HEK293 (cell line): Measurements from ENCODE around the gene C1QTNF12.

Experiments used
- CTCF ChIA-PET: fragments of 350-600 bp; formaldehyde crosslinking; extraction: SDS; loops from one replicate; lab custom pipeline; 2021; ENCODE audit warnings: antibody characterized with exemption; lab: Yijun Ruan, JAX
- POLR2A ChIA-PET: fragments of 300-600 bp; formaldehyde crosslinking; extraction: SDS; loops from one replicate; lab custom pipeline; 2020; ENCODE audit warnings: antibody characterized with exemption, inconsistent platforms; lab: Yijun Ruan, JAX
- H3K27ac ChIP-seq: fragments of 200-500 bp; sonication (Bioruptor generic); 2 replicates; pipeline ENCODE4 v1.5.1; 2014; ENCODE audit warnings: low read depth, low read length, control low read depth, inconsistent platforms; ENCODE audit errors: extremely low read depth
- H3K36me3 ChIP-seq, 2 experiments: fragments of 200-500 bp in 1 of 2; sonication (Bioruptor generic) in 1 of 2; 1 replicate in 1 of 2; 2 replicates in 1 of 2; pipeline ENCODE4 v1.5.1; 2014 to 2017; ENCODE audit warnings: inconsistent platforms in 2 of 2, low read length in 2 of 2; ENCODE audit not compliant: control insufficient read depth in 2 of 2, insufficient read depth in 1 of 2
- H3K4me1 ChIP-seq: fragments of 200-500 bp; sonication (Bioruptor generic); 2 replicates; pipeline ENCODE4 v1.5.1; 2014; ENCODE audit warnings: mild to moderate bottlenecking, low read length, inconsistent platforms; ENCODE audit not compliant: control insufficient read depth, insufficient read depth
- H3K4me3 ChIP-seq: 2 replicates; pipeline ENCODE4 v1.5.1; 2011; ENCODE audit warnings: low read depth, mild to moderate bottlenecking, control low read depth, low read length, moderate library complexity
- H3K9me3 ChIP-seq: fragments of 200-500 bp; sonication (Bioruptor generic); 2 replicates; pipeline ENCODE4 v1.5.1; 2014; ENCODE audit warnings: low read depth, low read length, inconsistent platforms; ENCODE audit not compliant: control insufficient read depth, insufficient read depth
- BCL11A ChIP-seq: fragments of 450-650 bp; formaldehyde crosslinking; IDR thresholded peaks from 2 replicates; pipeline ENCODE4 v1.5.1; 2016; ENCODE audit warnings: low read depth, missing biosample characterization, missing genetic modification characterization
- BCL11B ChIP-seq: fragments of 450-650 bp; formaldehyde crosslinking; IDR thresholded peaks from 2 replicates; pipeline ENCODE4 v1.5.1; 2016; ENCODE audit warnings: low read depth, missing biosample characterization, missing genetic modification characterization
- BCL6B ChIP-seq: fragments of 450-650 bp; formaldehyde crosslinking; IDR thresholded peaks from 2 replicates; pipeline ENCODE4 v1.5.1; 2017; ENCODE audit warnings: missing biosample characterization, missing genetic modification characterization
- CTCF ChIP-seq: fragments of 450-650 bp; formaldehyde crosslinking; IDR thresholded peaks from 2 replicates; pipeline ENCODE4 v1.5.1; 2016; ENCODE audit warnings: missing biosample characterization, missing genetic modification characterization
- GLIS1 ChIP-seq: fragments of 450-650 bp; formaldehyde crosslinking; IDR thresholded peaks from 2 replicates; pipeline ENCODE4 v1.5.1; 2016; ENCODE audit warnings: missing biosample characterization, missing genetic modification characterization
- KLF1 ChIP-seq: fragments of 450-650 bp; formaldehyde crosslinking; IDR thresholded peaks from 2 replicates; pipeline ENCODE4 v1.5.1; 2016; ENCODE audit warnings: missing biosample characterization, missing genetic modification characterization
- KLF7 ChIP-seq: fragments of 450-650 bp; formaldehyde crosslinking; IDR thresholded peaks from 2 replicates; pipeline ENCODE4 v1.5.1; 2016; ENCODE audit warnings: missing biosample characterization, missing genetic modification characterization, borderline replicate concordance
- KLF8 ChIP-seq: fragments of 450-650 bp; formaldehyde crosslinking; IDR thresholded peaks from 2 replicates; pipeline ENCODE4 v1.5.1; 2016; ENCODE audit warnings: missing biosample characterization, missing genetic modification characterization
- MZF1 ChIP-seq: fragments of 450-650 bp; formaldehyde crosslinking; IDR thresholded peaks from 2 replicates; pipeline ENCODE4 v1.5.1; 2017; ENCODE audit warnings: missing biosample characterization, missing genetic modification characterization, borderline replicate concordance
- OSR2 ChIP-seq: fragments of 450-650 bp; formaldehyde crosslinking; IDR thresholded peaks from 2 replicates; pipeline ENCODE4 v1.5.1; 2016; ENCODE audit warnings: missing biosample characterization, missing genetic modification characterization
- PATZ1 ChIP-seq: fragments of 450-650 bp; formaldehyde crosslinking; IDR thresholded peaks from 2 replicates; pipeline ENCODE4 v1.5.1; 2016; ENCODE audit warnings: missing biosample characterization, missing genetic modification characterization
- SCRT2 ChIP-seq: fragments of 450-650 bp; formaldehyde crosslinking; IDR thresholded peaks from 2 replicates; pipeline ENCODE4 v1.5.1; 2016; ENCODE audit warnings: missing biosample characterization, missing genetic modification characterization
- YY2 ChIP-seq: fragments of 450-650 bp; formaldehyde crosslinking; IDR thresholded peaks from 2 replicates; pipeline ENCODE4 v1.5.1; 2016; ENCODE audit warnings: missing biosample characterization, missing genetic modification characterization
- ZBTB6 ChIP-seq: fragments of 450-650 bp; formaldehyde crosslinking; IDR thresholded peaks from 2 replicates; pipeline ENCODE4 v1.5.1; 2017; ENCODE audit warnings: missing biosample characterization, missing genetic modification characterization
- ZBTB7A ChIP-seq: fragments of 450-650 bp; formaldehyde crosslinking; IDR thresholded peaks from 2 replicates; pipeline ENCODE4 v1.5.1; 2016; ENCODE audit warnings: low read depth, missing biosample characterization, missing genetic modification characterization
- ZBTB8A ChIP-seq: fragments of 450-650 bp; formaldehyde crosslinking; IDR thresholded peaks from 2 replicates; pipeline ENCODE4 v1.5.1; 2016; ENCODE audit warnings: missing biosample characterization, missing genetic modification characterization
- ZFHX2 ChIP-seq: fragments of 450-650 bp; formaldehyde crosslinking; conservative IDR thresholded peaks from 2 replicates; pipeline ENCODE4 v1.5.1; 2016; ENCODE audit warnings: missing biosample characterization, missing genetic modification characterization
- ZFP3 ChIP-seq: fragments of 450-650 bp; formaldehyde crosslinking; IDR thresholded peaks from 2 replicates; pipeline ENCODE4 v1.5.1; 2016; ENCODE audit warnings: low read depth, missing biosample characterization, missing genetic modification characterization
- ZIC2 ChIP-seq: fragments of 450-650 bp; formaldehyde crosslinking; IDR thresholded peaks from 2 replicates; pipeline ENCODE4 v1.5.1; 2016; ENCODE audit warnings: missing biosample characterization, missing genetic modification characterization
- ZNF2 ChIP-seq: fragments of 450-650 bp; formaldehyde crosslinking; IDR thresholded peaks from 2 replicates; pipeline ENCODE4 v1.5.1; 2016; ENCODE audit warnings: missing biosample characterization, missing genetic modification characterization
- ZNF223 ChIP-seq: fragments of 450-650 bp; formaldehyde crosslinking; IDR thresholded peaks from 2 replicates; pipeline ENCODE4 v1.5.1; 2016; ENCODE audit warnings: missing biosample characterization, missing genetic modification characterization
- ZNF23 ChIP-seq: fragments of 450-650 bp; formaldehyde crosslinking; IDR thresholded peaks from 2 replicates; pipeline ENCODE4 v1.5.1; 2016; ENCODE audit warnings: missing biosample characterization, missing genetic modification characterization, borderline replicate concordance
- ZNF335 ChIP-seq: fragments of 450-650 bp; formaldehyde crosslinking; conservative IDR thresholded peaks from 2 replicates; pipeline ENCODE4 v1.5.1; 2016; ENCODE audit warnings: missing biosample characterization, missing genetic modification characterization
- ZNF433 ChIP-seq: fragments of 450-650 bp; formaldehyde crosslinking; IDR thresholded peaks from 2 replicates; pipeline ENCODE4 v1.5.1; 2016; ENCODE audit warnings: missing biosample characterization, missing genetic modification characterization, low read depth
- ZNF529 ChIP-seq: fragments of 450-650 bp; formaldehyde crosslinking; IDR thresholded peaks from 2 replicates; pipeline ENCODE4 v1.5.1; 2017; ENCODE audit warnings: missing genetic modification characterization, missing biosample characterization; ENCODE audit not compliant: insufficient replicate concordance
- ZNF555 ChIP-seq: fragments of 450-650 bp; formaldehyde crosslinking; conservative IDR thresholded peaks from 2 replicates; pipeline ENCODE4 v1.5.1; 2017; ENCODE audit warnings: missing biosample characterization, mild to moderate bottlenecking, missing genetic modification characterization, inconsistent platforms
- ZNF561 ChIP-seq: fragments of 450-650 bp; IDR thresholded peaks from 2 replicates; pipeline ENCODE4 v1.5.1; 2018; ENCODE audit warnings: missing biosample characterization, missing genetic modification characterization, borderline replicate concordance
- ZNF654 ChIP-seq: fragments of 450-650 bp; formaldehyde crosslinking; IDR thresholded peaks from 2 replicates; pipeline ENCODE4 v1.5.1; 2016; ENCODE audit warnings: low read depth, missing biosample characterization, missing genetic modification characterization
- ZNF776 ChIP-seq: fragments of 450-650 bp; formaldehyde crosslinking; IDR thresholded peaks from 2 replicates; pipeline ENCODE4 v1.5.0; 2017; ENCODE audit warnings: missing biosample characterization, missing genetic modification characterization, borderline replicate concordance
- TF ChIP-seq, protein P1 (sequence below): fragments of 450-650 bp; formaldehyde crosslinking; IDR thresholded peaks from 2 replicates; pipeline ENCODE4 v1.5.1; 2016; ENCODE audit warnings: missing biosample characterization, missing genetic modification characterization

The C1QTNF12 gene

GRCh38 chr1:1291023-1291528 is 44.6 kb upstream of the C1QTNF12 start (continued):
- peak; percentile 93 for TF ChIP-seq ZBTB6 (tag by site-specific recombination)
- TF ChIP-seq ZNF776 (tag by site-specific recombination): no peak
- TF ChIP-seq ZBTB8A: no peak
- no peak for TF ChIP-seq ZNF335 (tag by site-specific recombination)
- no peak for TF ChIP-seq ZNF23 (tag by site-specific recombination)
- peak; percentile 85 for TF ChIP-seq KLF7
- no peak for TF ChIP-seq ZNF561
- TF ChIP-seq ZNF654 (tag by site-specific recombination): no peak
- peak; percentile 60 for TF ChIP-seq GLIS1 (tag by site-specific recombination)
- peak; percentile 51; the same call in 1 of the 2 replicates for TF ChIP-seq PATZ1 (tag by site-specific recombination)
- no peak for TF ChIP-seq YY2 (tag by site-specific recombination)
- TF ChIP-seq KLF1 (tag by site-specific recombination): peak; percentile 86
- TF ChIP-seq BCL11B (tag by site-specific recombination): 0 out of 2 replicates have a peak, but pooled peaks have one; percentile 26
- peak; percentile 86 for TF ChIP-seq OSR2 (tag by site-specific recombination)
- 0 out of 2 replicates have a peak, but pooled peaks have one; percentile 17 for TF ChIP-seq KLF8 (tag by site-specific recombination)
- TF ChIP-seq ZNF2: no peak

- no peaks in the 10 kb centered on the region for H3K4me1 ChIP-seq
- CTCF ChIA-PET: interaction anchor here (0.5 to 4.3 kb wide), 11 partner anchors 9 to 306 kb away, joined by 3 to 76 read pairs (median 4); no protein-coding TSS in a partner anchor
- TF ChIP-seq BCL6B (tag by site-specific recombination): no peak
- TF ChIP-seq ZNF555: no peak
- no peak for TF ChIP-seq MZF1 (tag by site-specific recombination)
- no peak for TF ChIP-seq ZIC2 (tag by site-specific recombination)
- no peak; the same call in 1 of the 2 replicates for TF ChIP-seq ZBTB7A (tag by site-specific recombination)
- no peak for TF ChIP-seq SCRT2 (tag by site-specific recombination)
- TF ChIP-seq ZFP3 (tag by site-specific recombination): no peak
- no peak for TF ChIP-seq ZNF223 (tag by site-specific recombination)
- peak; percentile 83 for TF ChIP-seq BCL11A
- TF ChIP-seq ZNF2: 0 out of 2 replicates have a peak, but pooled peaks have one; percentile 22
- TF ChIP-seq ZNF529 (tag by site-specific recombination): no peak
- TF ChIP-seq CTCF (tag by site-specific recombination): peak; percentile 54
- no peak for TF ChIP-seq ZNF23 (tag by site-specific recombination)
- peak; percentile 46; the same call in 1 of the 2 replicates for TF ChIP-seq ZFHX2 (tag by site-specific recombination)
- TF ChIP-seq, protein P1, sequence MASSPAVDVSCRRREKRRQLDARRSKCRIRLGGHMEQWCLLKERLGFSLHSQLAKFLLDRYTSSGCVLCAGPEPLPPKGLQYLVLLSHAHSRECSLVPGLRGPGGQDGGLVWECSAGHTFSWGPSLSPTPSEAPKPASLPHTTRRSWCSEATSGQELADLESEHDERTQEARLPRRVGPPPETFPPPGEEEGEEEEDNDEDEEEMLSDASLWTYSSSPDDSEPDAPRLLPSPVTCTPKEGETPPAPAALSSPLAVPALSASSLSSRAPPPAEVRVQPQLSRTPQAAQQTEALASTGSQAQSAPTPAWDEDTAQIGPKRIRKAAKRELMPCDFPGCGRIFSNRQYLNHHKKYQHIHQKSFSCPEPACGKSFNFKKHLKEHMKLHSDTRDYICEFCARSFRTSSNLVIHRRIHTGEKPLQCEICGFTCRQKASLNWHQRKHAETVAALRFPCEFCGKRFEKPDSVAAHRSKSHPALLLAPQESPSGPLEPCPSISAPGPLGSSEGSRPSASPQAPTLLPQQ (tag by site-specific recombination): no peak
- TF ChIP-seq ZNF433 (tag by site-specific recombination): no peak
These were observed 43.8 kb upstream of the C1QTNF12 start for GRCh38 chr1:1290238-1290731.

More at GRCh38 chr1:1290238-1290731, 43.8 kb upstream of the C1QTNF12 start:
- H3K4me3 ChIP-seq: no peak overlapping the region
- POLR2A ChIA-PET: interaction anchor here (0.8 to 2.8 kb wide), 5 partner anchors 11 to 226 kb away, joined by 3 to 12 read pairs (median 4); partner anchors contain the start of gene UBE2J2
- H3K27ac ChIP-seq: no peak overlapping the region
- H3K36me3 ChIP-seq: peaks cover 0 to 20% of the 10 kb centered on the region in 2 experiments; a peak in 1 of 3 replicates
- no peaks in the 10 kb centered on the region for H3K9me3 ChIP-seq
